IPS-18c (cell line): Measurements from ENCODE around the gene GPR35.
"Not testable (repeated sequence)": the region's sequence is repeated elsewhere in the genome, so short reads cannot be mapped to it uniquely, and the experiment has no call there.

Experiments
- H3K4me3 ChIP-seq: 2 replicates; pipeline ENCODE4 v1.7.0; 2013; ENCODE audit warnings: low read depth, mild to moderate bottlenecking, low read length, moderate library complexity; ENCODE audit not compliant: insufficient read depth
- H3K9me3 ChIP-seq: one replicate; pipeline ENCODE4 v1.6.1; 2013; ENCODE audit warnings: mild to moderate bottlenecking, low read length, moderate library complexity; ENCODE audit not compliant: control insufficient read depth, insufficient read depth

Gene GPR35

GRCh38 chr2:240655931-240656886 is 30.9 kb downstream of the GPR35 start:
- no peaks in the 10 kb centered on the region for H3K9me3 ChIP-seq
- H3K4me3 ChIP-seq: no peak overlapping the region

GRCh38 chr2:240659883-240660282 is 34.6 kb downstream of the GPR35 start:
- not testable (repeated sequence) for H3K4me3 ChIP-seq, H3K9me3 ChIP-seq

- Histone ChIP-seq H3K4me3 (no peak overlapping the region), H3K9me3 (no peaks in the 10 kb centered on the region)
Observed at GRCh38 chr2:240662681-240663080, 37.4 kb downstream of the GPR35 start.

DNA sequence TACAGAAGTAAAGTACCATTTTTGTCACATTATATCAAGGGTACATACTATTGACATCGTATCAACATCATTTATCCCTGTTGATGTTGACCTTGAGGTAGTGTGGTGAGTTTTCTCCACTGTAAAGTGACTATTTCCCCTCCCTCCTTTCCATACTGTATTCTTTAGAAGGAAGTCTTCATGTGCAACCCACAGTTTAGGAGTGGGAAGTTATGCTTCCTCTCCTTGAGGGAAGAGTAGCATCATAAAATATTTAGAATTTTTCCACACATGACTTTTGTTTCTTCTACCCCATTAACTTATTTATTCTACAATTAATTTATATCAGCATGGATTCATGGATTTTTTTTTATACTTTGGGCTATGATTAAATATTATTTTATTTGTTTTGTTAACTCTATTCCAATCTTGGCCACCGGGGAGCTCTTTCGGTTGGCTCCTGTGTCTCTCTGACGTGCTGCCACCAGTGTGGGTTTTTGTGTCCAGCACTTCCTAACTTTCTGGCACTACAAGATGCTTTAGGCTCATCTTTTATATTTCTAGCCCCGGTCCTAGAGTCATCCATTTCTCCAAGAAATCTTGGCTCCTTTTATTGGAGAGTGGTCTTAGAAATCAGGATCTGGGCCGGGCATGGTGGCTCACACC is 38.4 kb downstream of the GPR35 start:
- Histone ChIP-seq H3K9me3 (no peaks in the 10 kb centered on the region), H3K4me3 (no peak overlapping the region)

GRCh38 chr2:240664622-240665021 is 39.3 kb downstream of the GPR35 start:
- Histone ChIP-seq H3K9me3 (no peaks in the 10 kb centered on the region), H3K4me3 (no peak overlapping the region)

GRCh38 chr2:240670402-240670801 is 45.1 kb downstream of the GPR35 start:
- no peaks in the 10 kb centered on the region for H3K9me3 ChIP-seq
- H3K4me3 ChIP-seq: no peak overlapping the region

DNA sequence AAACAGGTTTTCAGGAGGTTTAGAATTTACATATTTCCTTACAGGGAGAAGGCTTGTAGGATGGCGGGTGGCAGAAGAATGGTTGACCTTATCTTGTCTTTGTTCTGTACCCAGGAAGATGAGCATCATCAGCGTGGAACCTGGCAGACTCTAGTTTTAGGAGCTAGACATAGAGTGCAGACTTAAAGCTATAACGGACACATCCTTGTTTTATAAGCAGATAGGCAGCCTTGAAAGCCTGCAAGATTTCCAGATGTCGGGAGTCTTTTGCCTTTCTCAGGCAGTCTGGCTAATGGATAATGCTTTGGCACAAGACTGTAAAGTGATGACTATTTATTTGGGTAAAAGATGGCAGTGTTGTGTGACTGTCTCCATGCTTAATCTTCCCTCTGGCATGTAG is 45.7 kb downstream of the GPR35 start:
- Histone ChIP-seq H3K4me3 (no peak overlapping the region), H3K9me3 (no peaks in the 10 kb centered on the region)

DNA sequence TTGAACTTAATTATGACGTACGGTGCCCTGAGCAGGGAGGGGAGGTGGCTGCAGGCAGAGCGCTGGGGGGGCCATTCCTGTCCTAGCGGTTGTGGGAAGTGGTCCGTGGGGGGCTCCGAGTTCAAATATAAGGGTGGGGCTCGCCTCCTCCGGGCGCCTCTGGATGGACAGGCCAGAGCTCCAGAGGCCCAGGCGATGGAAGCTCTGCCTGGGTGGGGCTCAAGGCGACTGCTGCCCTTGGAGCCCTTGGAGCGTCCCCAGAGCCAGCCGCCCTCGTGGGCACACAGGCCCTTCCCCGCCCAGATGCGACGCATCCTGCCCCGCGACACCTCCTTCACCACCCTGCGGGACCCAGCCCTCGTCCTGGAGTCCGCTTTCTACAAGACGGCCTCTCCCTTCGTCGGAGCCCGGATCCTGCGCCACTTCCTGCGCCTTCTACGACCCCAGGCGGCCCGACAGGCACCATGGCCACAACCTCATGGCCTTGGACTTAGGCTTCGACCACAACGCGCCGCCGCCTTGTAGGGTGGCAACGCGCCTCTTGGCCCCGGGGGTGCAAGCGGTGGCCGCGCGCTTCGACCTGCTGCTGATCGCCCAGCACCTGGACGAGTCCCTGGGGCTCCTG is 46.9 kb downstream of the GPR35 start:
- Histone ChIP-seq H3K9me3 (no peaks in the 10 kb centered on the region), H3K4me3 (no peak overlapping the region)

- H3K4me3 ChIP-seq: no peak overlapping the region
- H3K9me3 ChIP-seq: no peaks in the 10 kb centered on the region
Observed at GRCh38 chr2:240672701-240673190, 47.5 kb downstream of the GPR35 start.

GRCh38 chr2:240674461-240675184 is 49.3 kb downstream of the GPR35 start:
- not testable (repeated sequence) for H3K4me3 ChIP-seq, H3K9me3 ChIP-seq

- not testable (repeated sequence) for H3K9me3 ChIP-seq, H3K4me3 ChIP-seq
Observed at GRCh38 chr2:240675345-240675744, 50.1 kb downstream of the GPR35 start.

DNA sequence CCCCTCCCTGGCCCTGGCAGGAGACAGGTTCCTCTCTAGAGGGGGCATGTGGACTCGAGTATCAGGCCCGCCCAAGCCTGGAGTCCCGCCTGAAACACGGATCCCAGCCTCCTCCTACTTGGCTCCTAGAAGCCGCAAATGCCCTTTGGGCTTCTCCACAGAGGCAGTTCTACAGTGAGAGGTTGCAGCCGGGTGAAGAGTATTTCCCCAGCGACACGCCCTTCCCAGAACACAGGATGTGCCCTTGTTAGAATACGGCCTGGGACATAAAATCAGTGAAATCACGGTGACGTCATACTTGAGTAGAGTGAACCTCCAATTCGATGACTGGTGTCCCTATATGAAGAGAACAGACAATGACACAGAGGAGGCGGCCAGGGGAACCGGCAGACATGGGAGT is 52.8 kb downstream of the GPR35 start:
- H3K9me3 ChIP-seq, H3K4me3 ChIP-seq: not testable (repeated sequence)

DNA sequence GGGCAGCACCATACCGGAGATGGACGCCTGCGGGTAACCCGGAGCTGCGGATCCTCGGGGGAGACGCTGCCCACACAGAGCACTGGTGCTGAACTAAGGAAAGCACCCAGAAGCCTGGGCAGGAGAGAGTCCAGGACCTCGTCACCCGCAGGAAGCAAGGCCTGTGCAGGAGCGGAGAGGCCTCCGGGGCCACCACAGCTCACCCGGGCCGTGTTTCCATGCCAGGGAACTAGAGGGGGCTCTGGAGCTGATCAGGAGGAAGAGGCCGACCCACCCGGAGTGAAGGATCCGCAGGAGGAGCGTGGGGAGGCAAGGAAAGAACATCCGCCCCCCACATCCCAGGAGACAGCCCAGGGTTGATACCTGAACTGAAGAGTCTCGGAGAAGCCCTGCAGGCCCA is 53.6 kb downstream of the GPR35 start:
- not testable (repeated sequence) for H3K9me3 ChIP-seq, H3K4me3 ChIP-seq

DNA sequence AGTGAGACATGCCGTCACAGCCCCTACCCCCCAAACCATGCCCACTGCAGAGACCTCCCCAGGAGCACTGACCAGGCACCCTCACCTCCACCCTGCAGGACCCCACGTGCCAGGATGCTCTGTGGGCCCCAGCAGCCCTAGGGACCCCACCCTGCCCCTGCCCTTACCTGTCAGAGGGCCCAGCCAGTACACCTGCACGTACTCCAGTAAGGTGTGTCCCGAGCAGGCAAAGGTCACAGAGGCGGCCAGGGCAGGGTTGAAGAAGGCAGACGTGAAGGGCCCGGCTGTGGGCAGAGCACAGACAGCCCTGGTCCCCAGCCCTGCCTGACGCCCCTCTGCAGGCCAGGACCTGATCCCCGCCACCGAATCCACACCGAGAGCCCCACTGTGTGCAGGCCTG is 54.9 kb downstream of the GPR35 start:
- not testable (repeated sequence) for H3K9me3 ChIP-seq, H3K4me3 ChIP-seq
